Neural progenitor cell (in vitro differentiated cells): ENCODE results near the gene RUNX1.

Source experiments
- EZH2 ChIP-seq: fragments of 200-600 bp; sonication (generic); IDR thresholded peaks from 2 replicates; pipeline ENCODE4 v1.6.1; 2017; ENCODE audit warnings: antibody characterized with exemption, mild to moderate bottlenecking, moderate library complexity
- TF ChIP-seq, protein P1 (sequence below): fragments of 200-600 bp; sonication (generic); IDR thresholded peaks from 2 replicates; pipeline ENCODE4 v1.5.1; 2017; ENCODE audit warnings: antibody characterized with exemption, mild to moderate bottlenecking

DNA sequence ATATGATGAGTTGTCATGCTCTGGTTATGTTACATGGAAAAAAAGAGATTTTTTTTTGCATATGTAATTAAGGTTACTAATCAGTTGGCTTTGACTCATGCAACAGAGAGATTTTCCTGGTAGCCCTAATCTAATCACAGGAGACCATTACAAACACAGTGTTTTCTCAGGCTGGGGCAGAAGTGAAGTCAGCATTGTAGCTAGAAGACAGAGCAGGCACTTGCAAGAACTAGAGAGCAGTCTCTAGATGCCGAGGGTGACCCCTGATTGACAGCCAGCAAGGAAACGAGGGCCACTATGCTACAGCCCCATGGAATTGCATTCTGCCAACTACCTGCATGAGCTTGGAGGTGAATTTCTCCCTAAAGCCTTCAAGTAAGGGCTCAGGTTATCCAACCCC, 151.3 kb downstream of the RUNX1 start:
- TF ChIP-seq, protein P1, sequence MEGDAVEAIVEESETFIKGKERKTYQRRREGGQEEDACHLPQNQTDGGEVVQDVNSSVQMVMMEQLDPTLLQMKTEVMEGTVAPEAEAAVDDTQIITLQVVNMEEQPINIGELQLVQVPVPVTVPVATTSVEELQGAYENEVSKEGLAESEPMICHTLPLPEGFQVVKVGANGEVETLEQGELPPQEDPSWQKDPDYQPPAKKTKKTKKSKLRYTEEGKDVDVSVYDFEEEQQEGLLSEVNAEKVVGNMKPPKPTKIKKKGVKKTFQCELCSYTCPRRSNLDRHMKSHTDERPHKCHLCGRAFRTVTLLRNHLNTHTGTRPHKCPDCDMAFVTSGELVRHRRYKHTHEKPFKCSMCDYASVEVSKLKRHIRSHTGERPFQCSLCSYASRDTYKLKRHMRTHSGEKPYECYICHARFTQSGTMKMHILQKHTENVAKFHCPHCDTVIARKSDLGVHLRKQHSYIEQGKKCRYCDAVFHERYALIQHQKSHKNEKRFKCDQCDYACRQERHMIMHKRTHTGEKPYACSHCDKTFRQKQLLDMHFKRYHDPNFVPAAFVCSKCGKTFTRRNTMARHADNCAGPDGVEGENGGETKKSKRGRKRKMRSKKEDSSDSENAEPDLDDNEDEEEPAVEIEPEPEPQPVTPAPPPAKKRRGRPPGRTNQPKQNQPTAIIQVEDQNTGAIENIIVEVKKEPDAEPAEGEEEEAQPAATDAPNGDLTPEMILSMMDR: no peak
- no peak for TF ChIP-seq EZH2
